HL-60/S4 treated with phorbol 12-myristate 13-acetate at 8.2 ng/mL for 4 days and 3 days (cell line): ENCODE data around the gene SCPEP1.

Experiments
- in situ Hi-C: fragments of 300-500 bp; cut with MboI; formaldehyde crosslinking; loops from 2 replicates; pipeline ENCODE4 v1.15.0; 2022; ENCODE audit warnings: low sequenced_read_pairs

The SCPEP1 gene

GRCh38 chr17:57037411-57037810 lies 59.5 kb downstream of the SCPEP1 start:
- in situ Hi-C loops, result no loop called here

GRCh38 chr17:57038486-57038885 lies 60.6 kb downstream of the SCPEP1 start:
- in situ Hi-C loops, result no loop called here

GRCh38 chr17:57040571-57040970 lies 62.6 kb downstream of the SCPEP1 start:
- in situ Hi-C loops, result no loop called here

DNA sequence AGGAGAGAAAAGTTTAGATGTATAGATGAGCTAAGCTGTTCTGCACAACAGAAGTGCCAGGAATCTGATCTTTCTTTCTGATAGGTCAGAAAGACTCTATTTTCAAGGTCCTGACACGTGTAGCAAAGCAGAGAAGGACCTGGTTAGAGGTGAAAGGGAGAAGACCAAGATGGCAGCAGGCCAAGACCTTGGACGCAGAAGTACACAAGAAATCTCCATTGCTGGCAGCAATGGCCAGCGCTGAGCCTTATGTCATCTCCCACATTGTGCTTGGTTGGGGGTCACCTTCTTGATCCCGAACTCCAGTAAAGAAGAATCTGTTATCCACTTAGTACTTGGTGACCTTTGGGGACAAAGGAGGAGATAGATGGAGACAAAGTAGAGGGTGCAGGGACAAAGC lies 65.3 kb downstream of the SCPEP1 start:
- in situ Hi-C loops, result no loop called here

DNA sequence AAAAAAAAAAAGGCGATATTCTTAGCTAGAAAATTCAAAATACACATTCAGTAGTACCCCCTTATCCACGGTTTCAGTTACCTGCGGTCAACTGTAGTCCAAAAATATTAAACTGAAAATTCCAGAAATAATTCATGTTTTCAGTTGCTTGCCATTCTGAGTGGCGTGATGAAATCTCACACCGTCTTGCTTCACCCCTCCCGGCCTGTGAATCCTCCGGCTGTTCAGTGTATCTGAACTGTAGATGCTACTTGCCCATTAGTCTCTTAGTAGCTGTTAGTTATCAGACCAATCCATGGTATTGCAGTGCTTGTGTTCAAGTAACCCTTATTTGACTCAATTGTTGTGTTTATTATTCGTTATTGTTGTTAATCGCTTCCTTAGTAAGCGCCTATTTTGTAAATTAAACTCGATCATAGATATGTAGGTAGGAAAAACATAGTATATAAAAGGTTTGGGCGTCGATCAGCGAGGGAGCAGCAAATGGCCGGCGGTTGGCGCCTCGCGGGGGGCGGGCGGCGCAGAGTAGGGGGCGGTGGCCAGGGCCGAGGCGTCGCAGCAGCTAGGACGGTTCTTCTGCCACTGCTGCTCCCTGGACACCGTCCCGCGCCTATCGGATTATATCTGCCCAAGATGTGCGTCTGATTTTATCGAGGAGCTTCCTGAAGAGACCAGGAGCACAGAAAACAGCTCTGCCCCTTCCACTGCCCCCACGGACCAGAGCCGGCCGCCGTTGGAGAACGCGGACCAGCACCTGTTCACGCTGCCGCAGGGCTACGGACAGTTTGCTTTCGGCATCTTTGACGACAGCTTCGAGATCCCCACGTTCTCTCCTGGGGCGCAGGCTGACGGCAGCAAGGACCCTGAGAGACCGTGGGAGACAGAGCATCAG lies 67.3 kb downstream of the SCPEP1 start:
- in situ Hi-C loops, result no loop called here

DNA sequence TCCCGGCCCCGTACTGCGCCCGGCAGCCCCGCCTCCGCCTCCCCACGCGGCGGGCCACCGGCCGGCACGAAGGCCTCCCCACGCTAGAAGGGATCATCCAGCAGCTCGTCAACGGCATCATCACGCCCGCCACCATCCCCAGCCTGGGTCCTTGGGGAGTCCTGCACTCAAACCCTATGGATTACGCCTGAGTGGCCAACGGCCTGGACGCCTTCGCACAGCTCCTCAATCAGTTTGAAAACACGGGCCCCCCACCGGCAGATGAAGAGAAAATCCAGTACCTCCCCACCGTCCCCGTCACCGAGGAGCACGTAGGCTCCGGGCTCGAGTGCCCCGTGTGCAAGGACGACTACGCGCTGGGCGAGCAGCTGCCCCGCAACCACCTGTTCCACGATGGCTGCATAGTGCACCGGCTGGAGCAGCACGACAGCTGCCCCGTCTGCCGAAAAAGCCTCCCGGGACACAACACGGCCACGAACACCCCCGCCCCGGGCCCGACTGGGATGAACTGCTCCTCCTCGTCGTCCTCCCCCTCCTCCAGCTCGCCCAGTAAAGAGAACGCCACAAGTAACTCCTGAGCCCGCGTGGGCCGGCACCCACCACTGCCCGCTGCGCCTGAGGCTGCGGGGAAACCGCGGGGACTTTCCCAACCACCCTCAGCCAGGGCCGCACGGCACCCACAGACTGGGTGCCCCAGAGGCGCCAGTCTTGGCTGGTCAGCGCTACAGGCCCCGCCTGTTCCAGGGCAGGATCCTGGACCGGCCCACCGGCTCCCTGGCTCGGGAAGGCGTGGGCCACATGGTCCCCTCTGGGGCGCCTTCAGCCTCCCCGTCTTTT lies 68.2 kb downstream of the SCPEP1 start:
- in situ Hi-C loops, result no loop called here

DNA sequence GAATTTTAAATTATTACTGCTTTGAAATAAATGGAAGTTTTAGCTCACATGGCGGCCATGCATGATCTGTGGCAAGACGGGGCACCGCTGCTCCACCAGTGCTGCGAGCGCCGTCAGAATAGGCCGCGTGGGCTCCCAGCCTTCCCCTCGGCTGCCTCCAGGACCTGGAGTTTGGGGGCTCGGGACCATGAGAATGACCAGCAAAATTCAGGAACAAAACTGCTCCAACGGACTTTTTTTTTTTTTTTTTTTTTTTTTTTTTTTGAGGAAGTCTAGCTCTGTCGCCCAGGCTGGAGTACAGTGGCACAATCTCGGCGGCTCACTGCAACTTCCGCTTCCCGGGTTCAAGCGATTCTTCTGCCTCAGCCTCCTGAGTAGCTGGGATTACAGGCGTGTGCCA lies 68.8 kb downstream of the SCPEP1 start:
- in situ Hi-C loops, result no loop called here

DNA sequence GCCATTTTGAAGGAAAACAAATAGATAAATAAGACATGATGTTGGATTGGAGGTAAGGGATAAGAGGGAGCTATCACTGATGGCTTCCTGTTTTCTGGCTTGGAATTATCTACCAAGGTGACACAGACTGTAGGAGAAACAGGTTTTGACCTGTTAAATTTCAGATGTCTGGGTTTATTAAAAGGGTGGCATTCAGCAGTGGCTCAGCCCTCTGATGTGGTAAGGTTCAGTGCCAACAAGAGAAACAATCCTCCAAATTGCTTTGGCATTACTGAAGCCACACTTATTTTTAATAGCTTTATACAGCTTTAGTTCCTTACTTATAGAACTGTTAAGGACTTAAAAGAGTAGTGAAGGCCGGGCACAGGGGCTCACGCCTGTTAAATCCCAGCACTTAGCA lies 70.2 kb downstream of the SCPEP1 start:
- in situ Hi-C loops, result no loop called here

GRCh38 chr17:57050306-57050705 lies 72.4 kb downstream of the SCPEP1 start:
- in situ Hi-C loops, result no loop called here

DNA sequence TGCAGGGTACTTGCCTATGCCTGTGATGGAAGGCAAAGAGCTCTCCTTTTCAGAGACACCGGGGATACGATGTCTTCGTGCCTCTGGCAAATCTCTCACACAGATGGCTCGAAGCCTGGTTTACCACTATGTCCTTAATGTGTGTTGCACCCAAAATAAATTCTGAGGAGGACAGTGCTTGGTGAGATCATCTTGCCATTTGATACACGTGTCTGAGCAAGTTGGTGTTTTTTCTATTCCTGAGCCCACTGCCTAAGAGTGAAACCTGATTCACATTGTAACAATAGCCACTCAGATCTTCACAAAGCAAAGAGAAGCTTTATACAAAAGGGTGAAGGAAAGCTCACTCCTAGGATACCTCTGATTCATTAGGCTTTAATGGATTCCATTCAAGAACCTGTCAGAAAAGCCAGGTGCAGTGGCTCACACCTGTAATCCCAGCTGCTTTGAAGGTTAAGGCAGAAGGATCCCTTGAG lies 74.0 kb downstream of the SCPEP1 start:
- in situ Hi-C loops, result no loop called here
